ENCODE data around the gene HGFAC.
A peak's percentile ranks its signal among the peaks of the same experiment; 100 is the strongest.
"Not testable (repeated sequence)": the region's sequence is repeated elsewhere in the genome, so short reads cannot be mapped to it uniquely, and the experiment has no call there.

HGFAC gene

GRCh38 chr4:3451956-3452355, 10.2 kb downstream of the HGFAC start:
- Histone ChIP-seq H3K4me1 (ENCODE audit: control insufficient read depth, insufficient read depth, low read length) (peaks cover 10% of the 10 kb centered on the region), H3K4me3 (ENCODE audit: low read length in 2 of 2) (no peak overlapping the region), H3K27ac (ENCODE audit: low read length) (no peak overlapping the region), H3K9ac (ENCODE audit: low read length in 2 of 2) (no peak overlapping the region), H3K27me3 (ENCODE audit: control insufficient read depth in 1 of 2, insufficient read depth in 2 of 2, low read length in 2 of 2) (no peaks in the 10 kb centered on the region), H3K36me3 (ENCODE audit: control insufficient read depth in 2 of 2, insufficient read depth in 2 of 2, low read length in 2 of 2) (no peaks in the 10 kb centered on the region), H3K9me3 (ENCODE audit: control insufficient read depth in 2 of 2, low read length in 2 of 2) (peaks cover 0 to 6% of the 10 kb centered on the region in 2 donors)

- peaks cover 0 to 6% of the 10 kb centered on the region in 2 donors for H3K9me3 ChIP-seq (ENCODE audit: control insufficient read depth in 2 of 2, low read length in 2 of 2)
- H3K36me3 ChIP-seq (ENCODE audit: control insufficient read depth in 2 of 2, insufficient read depth in 2 of 2, low read length in 2 of 2) = no peaks in the 10 kb centered on the region
- no peak overlapping the region for H3K4me3 ChIP-seq (ENCODE audit: low read length in 2 of 2)
- peaks cover 10% of the 10 kb centered on the region for H3K4me1 ChIP-seq (ENCODE audit: control insufficient read depth, insufficient read depth, low read length)
- H3K27me3 ChIP-seq (ENCODE audit: control insufficient read depth in 1 of 2, insufficient read depth in 2 of 2, low read length in 2 of 2) = no peaks in the 10 kb centered on the region
- H3K27ac ChIP-seq (ENCODE audit: low read length) = no peak overlapping the region
- no peak overlapping the region for H3K9ac ChIP-seq (ENCODE audit: low read length in 2 of 2)
Measured at GRCh38 chr4:3452376-3452775, 10.6 kb downstream of the HGFAC start.

GRCh38 chr4:3455596-3455995, 13.8 kb downstream of the HGFAC start:
- H3K27ac ChIP-seq (ENCODE audit: low read length); H3K36me3 ChIP-seq (ENCODE audit: control insufficient read depth in 2 of 2, insufficient read depth in 2 of 2, low read length in 2 of 2); H3K9ac ChIP-seq (ENCODE audit: low read length in 2 of 2); H3K9me3 ChIP-seq (ENCODE audit: control insufficient read depth in 2 of 2, low read length in 2 of 2); H3K4me3 ChIP-seq (ENCODE audit: low read length in 2 of 2); H3K27me3 ChIP-seq (ENCODE audit: control insufficient read depth in 1 of 2, insufficient read depth in 2 of 2, low read length in 2 of 2); H3K4me1 ChIP-seq (ENCODE audit: control insufficient read depth, insufficient read depth, low read length): not testable (repeated sequence)

GRCh38 chr4:3458371-3458770, 16.6 kb downstream of the HGFAC start:
- Histone ChIP-seq H3K4me1 (ENCODE audit: control insufficient read depth, insufficient read depth, low read length) (peaks cover 18% of the 10 kb centered on the region), H3K27me3 (ENCODE audit: control insufficient read depth in 1 of 2, insufficient read depth in 2 of 2, low read length in 2 of 2) (peaks cover 0 to 3% of the 10 kb centered on the region in 2 donors), H3K9me3 (ENCODE audit: control insufficient read depth in 2 of 2, low read length in 2 of 2) (peaks cover 0 to 6% of the 10 kb centered on the region in 2 donors), H3K27ac (ENCODE audit: low read length) (no peak overlapping the region), H3K4me3 (ENCODE audit: low read length in 2 of 2) (no peak overlapping the region), H3K36me3 (ENCODE audit: control insufficient read depth in 2 of 2, insufficient read depth in 2 of 2, low read length in 2 of 2) (no peaks in the 10 kb centered on the region), H3K9ac (ENCODE audit: low read length in 2 of 2) (no peak overlapping the region)

GRCh38 chr4:3459156-3459555, 17.4 kb downstream of the HGFAC start:
- H3K4me1 ChIP-seq (ENCODE audit: control insufficient read depth, insufficient read depth, low read length) = peaks cover 24% of the 10 kb centered on the region
- H3K27ac ChIP-seq (ENCODE audit: low read length); H3K4me3 ChIP-seq (ENCODE audit: low read length in 2 of 2); H3K36me3 ChIP-seq (ENCODE audit: control insufficient read depth in 2 of 2, insufficient read depth in 2 of 2, low read length in 2 of 2); H3K9ac ChIP-seq (ENCODE audit: low read length in 2 of 2); H3K9me3 ChIP-seq (ENCODE audit: control insufficient read depth in 2 of 2, low read length in 2 of 2): not testable (repeated sequence)
- H3K27me3 ChIP-seq (ENCODE audit: control insufficient read depth in 1 of 2, insufficient read depth in 2 of 2, low read length in 2 of 2) = peaks cover 4 to 10% of the 10 kb centered on the region in 2 donors

- H3K36me3 ChIP-seq (ENCODE audit: control insufficient read depth in 2 of 2, insufficient read depth in 2 of 2, low read length in 2 of 2) = no peaks in the 10 kb centered on the region
- no peak overlapping the region for H3K4me3 ChIP-seq (ENCODE audit: low read length in 2 of 2)
- H3K9ac ChIP-seq (ENCODE audit: low read length in 2 of 2) = no peak overlapping the region
- H3K27me3 ChIP-seq (ENCODE audit: control insufficient read depth in 1 of 2, insufficient read depth in 2 of 2, low read length in 2 of 2) = peaks cover 7 to 12% of the 10 kb centered on the region in 2 donors
- H3K4me1 ChIP-seq (ENCODE audit: control insufficient read depth, insufficient read depth, low read length) = peaks cover 26% of the 10 kb centered on the region
- no peak overlapping the region for H3K27ac ChIP-seq (ENCODE audit: low read length)
- H3K9me3 ChIP-seq (ENCODE audit: control insufficient read depth in 2 of 2, low read length in 2 of 2) = no peaks in the 10 kb centered on the region
Measured at GRCh38 chr4:3460926-3461325, 19.2 kb downstream of the HGFAC start.

GRCh38 chr4:3461515-3462291, 19.9 kb downstream of the HGFAC start:
- Histone ChIP-seq H3K9ac (ENCODE audit: low read length in 2 of 2) (no peak overlapping the region), H3K27ac (ENCODE audit: low read length) (no peak overlapping the region), H3K27me3 (ENCODE audit: control insufficient read depth in 1 of 2, insufficient read depth in 2 of 2, low read length in 2 of 2) (peaks cover 7 to 12% of the 10 kb centered on the region in 2 donors), H3K9me3 (ENCODE audit: control insufficient read depth in 2 of 2, low read length in 2 of 2) (no peaks in the 10 kb centered on the region), H3K36me3 (ENCODE audit: control insufficient read depth in 2 of 2, insufficient read depth in 2 of 2, low read length in 2 of 2) (no peaks in the 10 kb centered on the region), H3K4me3 (ENCODE audit: low read length in 2 of 2) (no peak overlapping the region), H3K4me1 (ENCODE audit: control insufficient read depth, insufficient read depth, low read length) (peaks cover 26% of the 10 kb centered on the region)

- peaks cover 26% of the 10 kb centered on the region for H3K4me1 ChIP-seq (ENCODE audit: control insufficient read depth, insufficient read depth, low read length)
- peaks cover 9 to 12% of the 10 kb centered on the region in 2 donors for H3K27me3 ChIP-seq (ENCODE audit: control insufficient read depth in 1 of 2, insufficient read depth in 2 of 2, low read length in 2 of 2)
- H3K9me3 ChIP-seq (ENCODE audit: control insufficient read depth in 2 of 2, low read length in 2 of 2) = no peaks in the 10 kb centered on the region
- H3K27ac ChIP-seq (ENCODE audit: low read length) = no peak overlapping the region
- no peak overlapping the region for H3K9ac ChIP-seq (ENCODE audit: low read length in 2 of 2)
- H3K4me3 ChIP-seq (ENCODE audit: low read length in 2 of 2) = no peak overlapping the region
- H3K36me3 ChIP-seq (ENCODE audit: control insufficient read depth in 2 of 2, insufficient read depth in 2 of 2, low read length in 2 of 2) = no peaks in the 10 kb centered on the region
Measured at GRCh38 chr4:3462321-3462789, 20.6 kb downstream of the HGFAC start.

GRCh38 chr4:3462790-3463415, 21.1 kb downstream of the HGFAC start, which contains the start of gene DOK7:
Gene DOK7 (plus strand): TSS chr4:3463306. CDS start chr4:3463376, 70 bp downstream.
- peak within 1 kb of the TSS in 1 of 2 donors; percentile 54 for H3K4me3 ChIP-seq (ENCODE audit: low read length in 2 of 2)
- H3K27me3 ChIP-seq (ENCODE audit: control insufficient read depth in 1 of 2, insufficient read depth in 2 of 2, low read length in 2 of 2) = peaks cover 11 to 12% of the 10 kb centered on the region in 2 donors
- H3K9me3 ChIP-seq (ENCODE audit: control insufficient read depth in 2 of 2, low read length in 2 of 2) = no peaks in the 10 kb centered on the region
- no peak within 1 kb of the TSS for H3K9ac ChIP-seq (ENCODE audit: low read length in 2 of 2)
- H3K36me3 ChIP-seq (ENCODE audit: control insufficient read depth in 2 of 2, insufficient read depth in 2 of 2, low read length in 2 of 2) = no peaks in the 10 kb centered on the region
- H3K27ac ChIP-seq (ENCODE audit: low read length) = no peak within 1 kb of the TSS
- peaks cover 26% of the 10 kb centered on the region for H3K4me1 ChIP-seq (ENCODE audit: control insufficient read depth, insufficient read depth, low read length)

GRCh38 chr4:3463556-3464348, 22.0 kb downstream of the HGFAC start:
- Histone ChIP-seq H3K27ac (ENCODE audit: low read length) (no peak overlapping the region), H3K4me3 (ENCODE audit: low read length in 2 of 2) (peak overlapping the region in 1 of 2 donors; percentile 44), H3K27me3 (ENCODE audit: control insufficient read depth in 1 of 2, insufficient read depth in 2 of 2, low read length in 2 of 2) (peaks cover 11 to 12% of the 10 kb centered on the region in 2 donors), H3K36me3 (ENCODE audit: control insufficient read depth in 2 of 2, insufficient read depth in 2 of 2, low read length in 2 of 2) (no peaks in the 10 kb centered on the region), H3K9me3 (ENCODE audit: control insufficient read depth in 2 of 2, low read length in 2 of 2) (no peaks in the 10 kb centered on the region), H3K4me1 (ENCODE audit: control insufficient read depth, insufficient read depth, low read length) (peaks cover 26% of the 10 kb centered on the region), H3K9ac (ENCODE audit: low read length in 2 of 2) (no peak overlapping the region)

Measured in stomach smooth muscle (tissue), 2 donors.